GM18517 (cell line): Measurements from ENCODE around the gene PICK1.

Experiments used
- ATAC-seq: cut with Tn5 transposase; IDR thresholded peaks from one replicate; pipeline ENCODE4 v1.9.1; 2021; ENCODE audit warnings: mild to moderate bottlenecking, moderate library complexity; ENCODE audit not compliant: unreplicated experiment

The PICK1 gene

DNA sequence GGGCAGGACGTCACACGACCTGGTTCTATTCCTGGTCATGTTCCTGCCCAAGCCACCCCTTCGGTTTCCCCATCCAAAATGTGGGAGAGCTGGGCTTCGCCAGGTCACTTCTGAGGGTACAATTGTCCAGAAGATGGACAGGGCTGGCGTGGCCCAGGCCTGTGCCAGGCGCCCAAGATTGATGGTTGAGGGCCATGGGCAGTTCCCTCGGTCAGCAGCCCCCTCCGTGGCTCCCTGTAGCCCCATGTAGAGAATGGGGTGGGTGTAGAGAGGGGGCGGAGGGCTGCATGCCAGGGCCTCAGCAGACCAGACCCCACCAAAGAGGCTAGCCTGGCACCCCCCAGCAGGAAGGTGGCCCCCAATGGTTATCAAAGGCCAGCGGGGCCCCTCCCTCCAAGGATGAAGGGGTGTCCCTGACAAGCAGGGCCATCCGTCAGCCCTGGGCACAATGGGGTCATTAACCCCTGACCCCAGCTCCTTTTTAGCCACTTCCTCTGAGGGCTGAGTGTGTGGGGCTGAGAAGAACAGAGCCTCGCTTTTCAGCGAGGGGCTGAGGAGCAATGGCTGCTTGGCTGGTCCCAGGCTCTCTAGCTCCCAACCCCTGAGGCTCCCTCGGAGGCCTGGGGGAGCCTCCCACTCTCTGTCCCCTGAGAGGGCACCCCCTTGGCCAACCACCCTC lies 11.0 kb upstream of the PICK1 start:
- ATAC-seq = no peak

DNA sequence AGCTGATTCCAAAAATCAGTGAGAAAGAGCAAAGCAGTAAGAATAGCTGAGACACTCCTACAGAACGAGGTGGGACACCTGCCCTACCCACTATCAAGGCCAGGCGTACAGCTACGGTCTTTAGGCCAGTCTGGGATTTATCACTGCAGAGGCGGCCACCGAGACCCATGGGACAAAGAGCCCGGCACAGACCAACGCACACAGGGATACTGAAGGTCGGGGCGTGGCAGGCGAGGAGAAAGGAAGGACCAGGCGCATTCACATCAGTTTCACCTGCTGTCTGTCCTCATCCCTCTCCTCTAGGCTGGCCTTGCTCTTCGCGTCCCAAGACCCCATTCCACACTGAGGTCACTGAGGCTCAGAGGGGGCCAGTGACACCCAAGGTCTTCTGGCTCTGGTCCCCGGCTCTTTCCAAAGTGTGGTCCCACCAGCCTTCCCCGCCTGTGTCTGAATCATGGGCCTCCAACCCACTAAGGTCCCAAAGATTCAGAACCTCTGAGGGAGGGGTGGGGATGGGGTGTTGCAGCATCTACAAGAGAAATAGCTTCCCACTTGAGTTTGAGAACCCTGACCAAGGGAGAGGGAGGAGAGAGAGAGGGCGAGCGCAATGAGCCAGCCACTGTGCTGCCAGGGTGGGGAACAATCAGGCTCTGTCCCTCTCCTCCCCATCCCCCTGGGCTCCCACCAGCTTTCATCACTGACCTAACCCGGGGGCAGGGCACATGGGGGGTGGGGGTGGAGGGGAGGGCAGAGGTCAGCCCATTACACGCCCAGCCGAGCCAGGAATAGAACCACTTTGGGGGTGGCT lies 7.2 kb upstream of the PICK1 start:
- ATAC-seq = no peak

DNA sequence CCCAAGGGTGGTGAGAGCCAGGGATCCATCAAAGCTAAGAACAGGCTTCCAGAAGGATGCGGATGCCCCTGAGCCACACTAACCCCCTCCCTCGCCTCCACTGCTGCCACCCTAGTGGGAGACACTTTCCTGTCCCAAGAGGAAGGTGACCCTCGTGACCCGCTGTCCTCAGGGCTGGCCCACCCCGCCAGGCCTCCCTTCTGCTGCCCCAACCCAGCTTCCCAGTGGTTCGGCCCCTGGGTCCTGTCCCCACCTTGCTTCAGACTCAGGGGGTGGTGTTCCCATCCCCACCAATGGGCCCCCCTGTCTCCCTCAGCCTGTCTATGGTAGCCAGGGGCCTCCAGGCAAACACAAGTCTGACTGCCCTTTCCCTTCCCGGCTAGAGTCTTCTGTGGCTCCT lies 6.5 kb upstream of the PICK1 start:
- ATAC-seq = no peak

DNA sequence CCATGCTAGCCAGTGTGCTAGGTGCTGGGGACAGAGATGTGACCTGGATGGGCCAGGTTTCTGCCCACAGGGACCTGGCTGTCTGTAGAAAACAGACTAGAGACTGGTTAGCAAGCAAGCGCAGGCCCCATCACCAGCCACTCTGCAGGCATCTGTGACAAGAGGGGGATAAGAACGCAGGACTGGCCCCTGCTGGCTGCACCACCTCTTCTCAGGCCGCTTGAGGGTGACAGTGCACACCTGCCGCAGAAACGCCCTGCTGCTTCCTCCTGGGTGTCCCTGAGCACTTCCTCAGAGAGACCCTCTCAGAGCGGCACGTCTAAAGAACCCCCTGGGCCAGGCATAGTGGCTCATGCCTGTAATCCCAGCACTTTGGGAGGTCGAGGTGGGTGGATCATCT lies 5.9 kb upstream of the PICK1 start:
- ATAC-seq = no peak

DNA sequence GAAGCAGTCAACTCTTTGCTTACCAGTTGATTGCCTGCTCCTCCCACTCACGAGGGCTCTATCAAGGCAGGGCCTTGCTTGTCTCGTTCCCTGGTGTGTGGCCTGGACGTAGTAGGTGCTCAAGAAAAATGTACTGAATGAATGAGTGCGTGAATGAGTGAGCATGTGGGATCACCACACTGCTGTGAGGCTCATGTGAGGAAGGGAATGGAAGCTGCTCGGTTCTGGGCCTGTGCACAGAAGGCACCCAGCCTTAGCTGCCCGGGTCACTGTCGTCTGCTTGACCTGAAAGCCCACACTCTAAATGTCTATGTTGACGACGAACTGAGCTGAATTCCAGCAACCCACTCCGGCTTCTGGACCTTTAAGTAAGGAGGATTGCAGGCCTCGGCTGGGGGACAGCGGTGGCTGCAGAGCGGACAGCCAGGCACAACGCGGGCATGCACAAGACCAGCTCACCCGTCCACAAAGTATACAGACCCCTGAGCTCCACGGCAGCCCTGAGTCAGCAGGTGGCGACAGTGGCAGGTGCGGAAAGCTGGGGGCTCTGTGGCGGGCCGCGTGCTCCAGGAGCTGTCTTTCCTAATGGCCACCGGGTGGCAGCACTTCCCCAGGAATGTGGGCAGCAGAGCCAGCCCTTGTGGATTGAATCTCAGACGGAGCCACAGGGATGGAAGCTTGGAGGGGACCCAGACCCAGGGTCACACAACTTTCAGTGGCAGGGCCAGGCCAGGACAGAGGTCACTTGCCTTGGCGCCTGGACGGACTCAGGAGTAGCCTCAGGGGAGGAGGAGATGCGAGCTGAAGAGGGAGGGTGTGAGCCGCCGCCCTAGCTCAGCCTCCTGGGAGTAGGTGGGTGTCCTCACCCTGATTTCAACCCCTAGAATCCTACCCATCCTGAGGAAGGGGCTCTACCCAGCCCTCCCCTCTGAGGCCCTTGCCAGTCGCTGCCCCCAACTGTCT lies 5.0 kb upstream of the PICK1 start:
- ATAC-seq = no peak

DNA sequence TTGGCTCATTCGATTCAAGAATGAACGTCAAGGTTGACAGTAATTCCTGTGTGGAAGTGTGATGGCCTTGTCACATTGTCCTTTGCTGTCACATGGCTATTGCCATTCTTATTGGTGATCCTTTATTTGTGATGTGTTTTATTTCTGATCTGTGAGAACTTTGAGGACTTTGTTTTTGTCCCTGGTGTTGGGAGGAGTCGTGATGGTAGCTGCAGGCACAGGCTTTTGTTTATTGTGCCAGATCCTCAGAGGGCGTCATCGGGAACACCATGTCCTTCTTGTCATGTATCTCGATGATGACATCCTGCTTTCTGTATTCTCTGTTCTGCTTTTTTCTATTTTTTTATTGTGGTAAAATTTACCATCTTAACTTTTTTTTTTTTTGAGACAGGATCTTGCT lies 5.6 kb downstream of the PICK1 start:
- no peak for ATAC-seq

DNA sequence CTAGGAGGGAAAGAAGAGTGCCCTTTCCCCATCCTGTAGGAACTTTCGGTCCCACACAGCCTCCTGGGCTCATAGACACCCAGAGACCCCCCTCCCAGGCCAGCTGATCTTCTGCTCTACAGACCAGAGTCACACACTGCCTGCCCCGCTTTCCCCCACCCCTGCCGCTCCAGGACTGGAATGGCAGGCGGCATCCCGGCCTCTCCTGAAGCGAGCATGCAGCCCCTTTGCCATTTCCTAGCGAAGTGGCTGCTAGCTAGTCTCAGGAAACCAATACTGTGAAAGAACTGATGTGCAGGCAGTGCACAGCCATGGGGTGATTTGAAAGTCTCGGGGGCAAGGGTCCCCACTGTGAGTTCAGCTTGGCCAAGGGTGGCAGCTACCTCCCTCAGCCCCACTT lies 8.3 kb downstream of the PICK1 start:
- no peak for ATAC-seq

- no peak for ATAC-seq
These were observed 9.3 kb downstream of the PICK1 start for GRCh38 chr22:38066381-38067027.

- no peak for ATAC-seq
These were observed 9.8 kb downstream of the PICK1 start for GRCh38 chr22:38067028-38067415.

DNA sequence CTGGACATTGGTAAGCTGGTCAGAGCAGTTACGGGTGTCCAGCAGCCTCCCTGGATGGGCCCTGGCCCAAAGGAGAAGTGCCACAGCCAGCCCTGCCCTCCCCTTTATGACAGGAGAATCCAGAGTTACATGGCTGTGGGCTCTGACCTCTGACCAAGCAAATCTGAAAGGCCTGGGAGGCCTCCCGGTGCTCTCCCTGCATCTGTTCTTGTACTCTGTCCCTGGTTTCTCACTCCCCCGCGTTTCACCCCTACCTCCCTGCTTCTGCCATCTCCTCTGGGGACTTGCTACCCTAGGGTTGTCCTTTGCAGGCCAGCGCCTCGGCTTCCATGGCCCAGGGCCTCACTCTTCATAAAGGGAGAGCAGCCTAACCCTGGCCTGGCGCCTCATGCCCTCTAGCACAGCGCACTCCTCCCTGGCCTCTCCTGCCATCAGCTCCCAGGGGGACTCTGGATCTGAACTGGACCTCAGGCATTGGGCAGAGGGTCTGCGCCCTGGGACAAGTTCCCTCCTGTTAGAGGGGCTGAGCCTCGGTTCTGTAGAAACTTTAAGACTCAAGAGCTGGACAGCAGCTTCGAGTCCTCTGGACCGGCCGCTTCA lies 10.7 kb downstream of the PICK1 start:
- ATAC-seq = no peak

DNA sequence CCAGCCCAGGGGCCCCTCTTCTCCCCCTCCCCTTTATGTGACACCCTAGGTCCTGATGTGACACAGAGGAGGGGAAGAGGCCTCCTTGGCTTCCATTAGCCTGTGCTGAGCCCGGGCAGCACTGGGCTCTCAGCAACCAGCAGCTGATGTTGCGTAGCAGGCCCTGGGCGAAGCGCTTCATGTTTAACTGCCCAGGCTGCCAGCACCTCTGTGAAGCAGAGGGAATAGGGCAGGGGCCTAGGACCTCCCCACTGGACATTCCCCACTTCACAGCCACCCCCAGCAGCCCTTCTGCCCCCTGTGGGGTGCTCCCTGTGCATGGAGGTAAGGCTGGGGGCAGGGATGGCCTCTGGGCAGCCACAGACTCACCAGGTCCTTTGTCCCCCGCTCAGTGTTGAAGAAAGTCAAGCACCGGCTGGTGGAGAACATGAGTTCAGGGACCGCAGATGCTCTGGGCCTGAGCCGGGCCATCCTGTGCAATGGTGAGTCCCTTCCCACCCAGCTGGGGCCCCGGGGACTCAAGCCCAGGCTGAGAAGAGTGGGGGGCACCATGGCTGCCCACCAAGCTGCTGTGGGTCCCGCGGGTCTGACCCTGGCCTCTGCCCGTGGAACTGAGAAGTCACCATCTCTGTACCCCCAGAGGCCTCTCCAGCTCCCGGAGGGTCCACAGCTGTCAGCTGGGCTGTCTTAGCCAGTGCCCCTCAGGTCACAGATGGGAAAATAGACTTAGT lies 11.6 kb downstream of the PICK1 start:
- ATAC-seq = no peak

DNA sequence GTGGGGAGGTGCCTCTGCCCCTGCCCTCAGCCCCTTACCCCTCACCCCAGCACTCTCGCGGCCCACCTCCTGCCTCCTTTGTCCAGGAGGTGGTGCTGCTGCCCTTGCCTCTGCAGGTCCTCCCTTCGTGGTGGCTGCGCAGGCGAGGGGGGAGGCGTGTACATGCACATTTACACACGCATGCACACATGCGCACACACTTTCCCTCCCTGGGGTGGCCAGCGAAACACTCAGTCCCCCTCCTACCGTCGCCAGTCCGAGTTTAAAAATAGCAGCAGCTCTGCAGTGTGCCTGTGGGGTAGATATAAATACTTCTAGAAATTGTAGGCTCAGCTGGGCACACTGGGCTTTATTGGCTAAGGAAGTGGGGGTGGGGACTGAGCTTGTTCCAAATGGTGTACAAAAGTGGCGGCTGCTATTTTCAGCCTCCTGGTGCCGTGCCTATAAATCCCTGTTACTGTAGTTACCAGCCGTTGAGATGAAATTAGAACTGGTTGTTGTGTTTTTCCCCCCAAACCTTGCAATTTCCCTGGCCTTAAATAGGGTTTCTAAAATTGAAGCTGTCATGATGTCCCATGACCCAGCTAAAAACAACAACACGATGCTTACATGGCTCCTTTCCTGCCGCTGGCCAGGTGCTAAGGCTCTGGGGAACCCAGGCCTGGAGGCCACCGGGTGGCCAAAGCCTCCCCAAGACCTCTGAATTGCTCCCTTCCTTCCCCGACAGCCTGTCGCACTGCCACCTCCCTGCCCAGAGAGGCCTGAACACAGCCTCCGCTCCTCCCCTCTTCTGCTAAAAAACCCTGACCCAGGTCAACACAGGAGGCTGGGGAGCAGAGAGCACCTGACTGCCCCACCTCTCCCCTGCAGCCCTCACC lies 12.4 kb downstream of the PICK1 start:
- ATAC-seq = no peak

DNA sequence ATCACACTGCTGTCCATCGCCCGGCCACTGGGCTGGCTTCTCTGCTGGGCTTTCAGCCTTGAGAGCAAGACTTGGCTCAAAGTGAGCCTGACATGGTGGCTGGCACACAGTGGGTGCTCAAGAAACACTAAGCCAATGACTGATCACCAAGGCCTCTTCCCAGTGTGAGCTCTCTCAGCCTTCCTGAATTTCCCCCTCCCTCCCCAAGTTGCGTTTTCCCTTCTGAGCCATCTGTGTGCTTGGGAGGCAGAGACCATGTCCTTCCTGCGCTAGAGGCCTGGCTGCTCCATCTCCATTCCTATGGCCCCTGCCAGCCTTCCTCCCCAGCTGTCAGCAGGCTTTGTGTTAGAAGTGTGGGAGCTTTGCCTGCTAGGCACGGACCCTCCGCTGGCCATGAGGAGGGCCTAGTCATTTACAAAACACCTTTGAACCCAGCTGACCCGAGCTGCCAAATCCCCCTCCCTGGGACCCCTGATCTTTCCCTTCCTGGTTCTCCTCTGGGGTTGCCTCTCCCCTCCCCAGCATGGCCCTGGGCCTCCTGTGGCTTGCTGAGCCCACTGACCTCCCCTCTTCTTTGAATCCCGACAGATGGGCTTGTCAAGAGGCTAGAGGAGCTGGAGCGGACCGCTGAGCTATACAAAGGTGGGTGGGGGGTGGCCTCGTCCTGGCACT lies 13.2 kb downstream of the PICK1 start:
- no peak for ATAC-seq

DNA sequence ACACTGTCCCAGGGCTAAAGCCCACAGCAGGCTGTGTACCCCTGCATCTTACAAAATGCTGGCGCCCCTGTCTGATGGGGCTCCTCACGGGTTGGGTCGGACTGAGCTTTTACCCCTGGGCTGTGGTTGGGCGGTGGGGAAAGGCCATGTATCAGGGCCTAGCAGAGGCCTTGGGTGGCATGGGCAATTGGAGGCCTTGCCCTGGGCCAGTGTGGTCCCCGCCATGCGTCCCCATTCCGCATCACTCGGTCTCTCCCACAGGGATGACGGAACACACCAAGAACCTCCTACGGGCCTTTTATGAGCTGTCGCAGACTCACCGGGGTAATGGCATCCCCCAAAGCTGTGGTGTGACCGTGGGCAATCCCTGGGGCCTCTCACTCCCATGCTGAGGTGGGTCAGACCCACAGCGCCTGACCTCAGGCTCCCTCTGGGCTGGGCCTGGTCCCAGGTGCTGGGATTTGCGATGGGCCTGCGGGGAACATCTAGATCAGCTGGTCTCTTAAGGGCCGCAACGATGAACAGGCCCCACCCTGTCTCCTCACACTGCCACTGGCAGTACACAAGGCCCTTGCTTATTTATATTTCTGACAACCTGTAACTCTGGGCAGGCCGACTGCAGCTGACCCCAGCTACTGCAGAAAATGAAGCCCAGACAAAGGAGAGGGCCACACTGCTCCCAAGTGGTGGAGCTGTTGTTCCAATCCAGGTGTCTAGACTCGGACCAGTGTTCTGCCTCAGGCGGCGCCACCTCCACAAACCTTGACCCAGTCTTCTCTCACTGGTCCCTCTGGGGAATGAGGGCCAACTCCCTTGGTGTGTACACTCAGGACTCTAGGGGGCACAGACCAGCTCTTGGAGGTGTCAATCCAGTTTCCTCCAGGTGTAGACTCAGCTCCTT lies 14.5 kb downstream of the PICK1 start:
- no peak for ATAC-seq

DNA sequence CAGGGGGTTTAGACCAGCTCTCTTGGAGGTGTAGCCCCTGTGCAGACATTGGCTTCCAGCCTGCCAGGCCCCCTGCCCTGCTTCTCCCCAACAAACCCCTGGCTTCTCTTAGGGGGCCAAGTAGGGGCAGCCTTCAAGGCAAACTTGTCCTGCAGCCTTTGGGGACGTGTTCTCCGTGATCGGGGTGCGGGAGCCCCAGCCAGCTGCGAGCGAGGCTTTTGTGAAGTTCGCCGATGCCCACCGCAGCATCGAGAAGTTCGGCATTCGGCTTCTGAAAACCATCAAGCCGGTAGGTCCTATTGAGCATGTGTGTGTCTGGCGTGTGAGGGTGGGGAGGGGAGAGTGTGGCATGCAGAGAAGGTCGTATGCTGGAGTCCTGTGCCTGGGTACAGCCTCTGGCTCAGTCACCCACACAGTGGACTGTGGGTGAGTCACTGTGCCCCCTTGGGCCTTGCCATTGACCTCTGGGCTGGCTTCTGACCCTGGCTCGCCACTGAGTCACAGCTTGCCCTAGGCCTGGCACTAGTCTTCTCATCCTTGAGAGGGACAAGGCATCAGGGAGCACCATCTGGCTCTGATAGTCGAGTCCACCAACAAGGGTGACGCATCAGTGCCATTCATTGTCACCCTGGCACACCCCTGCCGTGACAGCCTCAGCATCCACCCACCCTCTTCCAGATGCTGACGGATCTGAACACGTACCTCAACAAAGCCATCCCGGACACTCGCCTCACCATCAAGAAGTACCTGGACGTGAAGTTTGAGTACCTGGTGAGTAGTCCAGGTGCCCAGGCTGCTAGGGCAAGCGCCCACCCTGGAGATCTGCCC lies 15.3 kb downstream of the PICK1 start:
- ATAC-seq = no peak
